AG04450 (cell line): ENCODE results near the gene CCNF. TPM values are rescaled to one million over a fixed set of nuclear protein-coding genes. Genes with fewer than 3 reads are reported as not detected.
A peak's percentile ranks its signal among the peaks of the same experiment; 100 is the strongest.

Experiments used
- CTCF ChIA-PET: fragments of 300-600, 350-600 bp; formaldehyde crosslinking; extraction: SDS; loops from one replicate; lab custom pipeline; 2022; ENCODE audit warnings: antibody characterized with exemption, inconsistent platforms; lab: Charles Lee
- POLR2A ChIA-PET: fragments of 350-600 bp; formaldehyde crosslinking; extraction: SDS; loops from one replicate; lab custom pipeline; 2021; ENCODE audit warnings: antibody characterized with exemption, inconsistent platforms; lab: Yijun Ruan, JAX
- DNase-seq: peaks from one replicate; pipeline ENCODE4 v3.0.0-alpha.2; 2011; ENCODE audit warnings: low read depth, low spot score
- H3K27ac ChIP-seq: one replicate; pipeline ENCODE4 v1.5.1; 2012; ENCODE audit warnings: low read depth, low read length, control low read depth
- H3K27me3 ChIP-seq: one replicate; pipeline ENCODE4 v1.6.0; 2012; ENCODE audit warnings: low read length; ENCODE audit not compliant: control insufficient read depth, insufficient read depth
- H3K4me3 ChIP-seq: 2 replicates; pipeline ENCODE4 v1.5.1; 2011; ENCODE audit warnings: mild to moderate bottlenecking, low read depth, low read length, control low read depth
- H3K9me3 ChIP-seq: 2 replicates; pipeline ENCODE4 v1.5.1; 2012; ENCODE audit warnings: low read length; ENCODE audit not compliant: control insufficient read depth, insufficient read depth
- CTCF ChIP-seq: IDR thresholded peaks from 2 replicates; pipeline ENCODE4 v1.5.1; 2011; ENCODE audit warnings: low read depth, low read length, control low read depth, inconsistent platforms
- polyA plus RNA-seq: library from polyadenylated mRNA; depleted of rRNA; stranded (reverse); fragments of >200 nt; gene quantifications from 2 replicates; pipeline ENCODE4 v1.2.3, GENCODE V29; 2011

CCNF gene
- polyA plus RNA-seq, 1 experiment: 2.3 TPM

GRCh38 chr16:2386990-2387389 is 42.3 kb upstream of the CCNF start:
- POLR2A ChIA-PET: interaction anchor here (0.7 kb wide), 1 partner anchor 346 kb away, joined by 12 read pairs; no protein-coding TSS in a partner anchor
- CTCF ChIA-PET: no interaction called here

GRCh38 chr16:2388139-2388874 is 40.9 kb upstream of the CCNF start:
- DNase-seq: no peak
- TF ChIP-seq CTCF: no peak
- Histone ChIP-seq H3K27me3 (no peaks in the 10 kb centered on the region), H3K9me3 (peaks cover 8% of the 10 kb centered on the region), H3K27ac (no peak overlapping the region), H3K4me3 (no peak overlapping the region)
- ChIA-PET CTCF (interaction anchor here (1.7 kb wide), 1 partner anchor 27 kb away, joined by 3 read pairs; no protein-coding TSS in a partner anchor), POLR2A (no interaction called here)

More at GRCh38 chr16:2386990-2387389, 42.3 kb upstream of the CCNF start:
- no peak overlapping the region for H3K4me3 ChIP-seq
- H3K27ac ChIP-seq: no peak overlapping the region
- H3K9me3 ChIP-seq: peaks cover 8% of the 10 kb centered on the region
- H3K27me3 ChIP-seq: peaks cover 4% of the 10 kb centered on the region
- no peak for DNase-seq
- TF ChIP-seq CTCF: peak; percentile 29

GRCh38 chr16:2388875-2389433 is 40.3 kb upstream of the CCNF start:
- DNase-seq: peak; percentile 7
- no peak for TF ChIP-seq CTCF
- Histone ChIP-seq H3K4me3 (no peak overlapping the region), H3K9me3 (peaks cover 8% of the 10 kb centered on the region), H3K27me3 (peaks cover 3% of the 10 kb centered on the region), H3K27ac (no peak overlapping the region)
- CTCF ChIA-PET: interaction anchor here (1.7 kb wide), 1 partner anchor 26 kb away, joined by 3 read pairs; no protein-coding TSS in a partner anchor
- POLR2A ChIA-PET: no interaction called here

GRCh38 chr16:2392025-2392424 is 37.2 kb upstream of the CCNF start:
- Histone ChIP-seq H3K9me3 (peaks cover 8% of the 10 kb centered on the region), H3K4me3 (no peak overlapping the region), H3K27me3 (peaks cover 24% of the 10 kb centered on the region), H3K27ac (no peak overlapping the region)
- ChIA-PET CTCF (no interaction called here), POLR2A (no interaction called here)
- DNase-seq: no peak
- no peak for TF ChIP-seq CTCF

GRCh38 chr16:2398520-2398919 is 30.7 kb upstream of the CCNF start:
- POLR2A ChIA-PET: no interaction called here
- Histone ChIP-seq H3K27me3 (peaks cover 32% of the 10 kb centered on the region), H3K27ac (no peak overlapping the region), H3K9me3 (no peaks in the 10 kb centered on the region), H3K4me3 (no peak overlapping the region)
- TF ChIP-seq CTCF: no peak
- CTCF ChIA-PET: interaction anchor here (1.0 kb wide), 1 partner anchor 58 kb away, joined by 3 read pairs; the partner anchor contains the start of gene ABCA3
- DNase-seq: no peak
